Mesothelial cell of epicardium (in vitro differentiated cells): ENCODE data around the gene CRYBG1. TPM values are rescaled to one million over a fixed set of nuclear protein-coding genes. Genes with fewer than 3 reads are reported as not detected.

ENCODE experiments used
- DNase-seq, 2 experiments: peaks; one replicate each; pipeline ENCODE4 v3.0.0; 2021; ENCODE audit warnings: low spot score in 2 of 2; ENCODE audit not compliant: unreplicated experiment in 2 of 2
- H3K27ac Mint-ChIP-seq: 2 replicates; pipeline ENCODE4 v1.8.0; 2021; ENCODE audit warnings: mixed read lengths
- H3K27me3 Mint-ChIP-seq: 2 replicates; pipeline ENCODE4 v1.8.0; 2021; ENCODE audit warnings: low read depth, mixed read lengths
- H3K36me3 Mint-ChIP-seq: 2 replicates; pipeline ENCODE4 v1.8.0; 2021; ENCODE audit warnings: mixed read lengths
- H3K4me1 Mint-ChIP-seq: 2 replicates; pipeline ENCODE4 v1.8.0; 2021; ENCODE audit warnings: mixed read lengths
- H3K4me3 Mint-ChIP-seq: 2 replicates; pipeline ENCODE4 v1.8.0; 2021; ENCODE audit warnings: mild to moderate bottlenecking, moderate library complexity, mixed read lengths
- H3K9me3 Mint-ChIP-seq: 2 replicates; pipeline ENCODE4 v1.8.0; 2021; ENCODE audit warnings: mixed read lengths
- total RNA-seq: library from RNA; stranded (reverse); gene quantifications from 3 replicates; pipeline ENCODE4 v1.2.1, GENCODE V29; 2021
- TF ChIP-seq, protein P1 (sequence below): fragments of 200-600 bp; sonication (generic); IDR thresholded peaks from one replicate; pipeline ENCODE4 v1.5.0; 2021; ENCODE audit warnings: antibody characterized with exemption; ENCODE audit not compliant: unreplicated experiment

The CRYBG1 gene
- total RNA-seq, 1 donor from 2014 or later, result 0.74 TPM

DNA sequence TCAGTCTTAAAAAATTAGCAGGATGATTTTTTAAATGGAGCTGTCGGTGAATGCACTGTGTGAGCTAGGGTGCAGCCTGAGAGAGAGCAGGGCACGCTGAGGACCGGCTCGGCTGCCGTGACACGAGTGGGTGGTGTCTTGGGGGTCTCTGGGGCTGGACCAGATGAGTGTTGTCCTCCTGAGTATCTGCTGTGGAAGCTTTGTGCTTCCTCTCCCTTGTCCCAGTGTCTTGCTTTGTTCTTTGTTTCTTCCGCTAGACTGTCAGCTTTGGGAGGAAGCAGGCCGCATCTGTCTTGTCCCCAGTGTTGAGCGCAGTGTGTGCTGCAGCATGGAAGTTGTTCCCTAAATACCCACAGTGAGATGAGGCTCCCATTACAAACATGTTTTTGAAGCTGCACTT is 179.4 kb downstream of the CRYBG1 start:
- H3K4me3 Mint-ChIP-seq, result no peak overlapping the region
- H3K36me3 Mint-ChIP-seq, result no peaks in the 10 kb centered on the region
- DNase-seq, result no peak
- H3K9me3 Mint-ChIP-seq, result no peaks in the 10 kb centered on the region
- H3K27ac Mint-ChIP-seq, result peak overlapping the region; percentile 9
- H3K4me1 Mint-ChIP-seq, result peaks cover 23% of the 10 kb centered on the region
- TF ChIP-seq, protein P1, sequence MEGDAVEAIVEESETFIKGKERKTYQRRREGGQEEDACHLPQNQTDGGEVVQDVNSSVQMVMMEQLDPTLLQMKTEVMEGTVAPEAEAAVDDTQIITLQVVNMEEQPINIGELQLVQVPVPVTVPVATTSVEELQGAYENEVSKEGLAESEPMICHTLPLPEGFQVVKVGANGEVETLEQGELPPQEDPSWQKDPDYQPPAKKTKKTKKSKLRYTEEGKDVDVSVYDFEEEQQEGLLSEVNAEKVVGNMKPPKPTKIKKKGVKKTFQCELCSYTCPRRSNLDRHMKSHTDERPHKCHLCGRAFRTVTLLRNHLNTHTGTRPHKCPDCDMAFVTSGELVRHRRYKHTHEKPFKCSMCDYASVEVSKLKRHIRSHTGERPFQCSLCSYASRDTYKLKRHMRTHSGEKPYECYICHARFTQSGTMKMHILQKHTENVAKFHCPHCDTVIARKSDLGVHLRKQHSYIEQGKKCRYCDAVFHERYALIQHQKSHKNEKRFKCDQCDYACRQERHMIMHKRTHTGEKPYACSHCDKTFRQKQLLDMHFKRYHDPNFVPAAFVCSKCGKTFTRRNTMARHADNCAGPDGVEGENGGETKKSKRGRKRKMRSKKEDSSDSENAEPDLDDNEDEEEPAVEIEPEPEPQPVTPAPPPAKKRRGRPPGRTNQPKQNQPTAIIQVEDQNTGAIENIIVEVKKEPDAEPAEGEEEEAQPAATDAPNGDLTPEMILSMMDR, result no peak
- H3K27me3 Mint-ChIP-seq, result peaks cover 2% of the 10 kb centered on the region

DNA sequence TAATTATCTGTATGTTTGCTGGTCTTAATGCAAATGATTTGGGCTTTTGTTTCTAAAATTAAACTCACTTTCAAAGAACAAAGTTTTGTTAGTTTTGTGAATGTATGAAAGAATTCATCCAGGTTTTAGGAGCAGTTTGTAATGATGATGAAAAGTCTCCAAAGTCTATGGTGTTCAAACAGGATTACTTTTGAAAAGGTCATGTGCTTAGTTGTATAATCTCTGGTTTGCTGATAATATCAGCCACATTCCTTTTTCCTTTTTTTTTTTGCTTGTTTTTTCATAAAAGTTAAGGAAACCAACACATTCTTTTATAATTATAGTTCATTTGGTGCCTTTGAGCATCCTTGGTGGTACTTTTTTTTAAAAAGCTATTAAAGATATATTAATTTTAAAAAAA is 179.9 kb downstream of the CRYBG1 start:
- peaks cover 23% of the 10 kb centered on the region for H3K4me1 Mint-ChIP-seq
- H3K4me3 Mint-ChIP-seq, result no peak overlapping the region
- H3K27me3 Mint-ChIP-seq, result peaks cover 2% of the 10 kb centered on the region
- peak overlapping the region; percentile 9 for H3K27ac Mint-ChIP-seq
- TF ChIP-seq, protein P1, result no peak
- H3K9me3 Mint-ChIP-seq, result no peaks in the 10 kb centered on the region
- DNase-seq, result no peak
- H3K36me3 Mint-ChIP-seq, result no peaks in the 10 kb centered on the region

DNA sequence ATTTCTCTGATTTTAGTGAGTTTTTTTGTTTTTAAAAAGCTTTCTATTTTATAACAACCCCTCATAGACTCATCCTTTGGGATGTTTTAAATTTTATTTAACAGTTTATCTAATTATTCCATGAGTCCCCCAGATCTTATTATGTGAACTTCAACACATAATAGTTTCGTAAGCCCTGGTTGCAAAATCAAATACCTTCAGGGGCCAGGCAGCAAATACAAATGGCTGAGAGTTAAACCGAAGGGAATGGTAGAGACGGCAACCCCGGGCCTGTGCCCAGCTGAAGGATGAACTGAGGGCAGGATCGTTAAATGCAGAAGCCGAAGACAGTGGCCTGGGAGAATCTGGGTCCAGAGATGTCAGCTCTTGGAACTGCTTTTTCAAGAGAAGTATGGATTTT is 180.4 kb downstream of the CRYBG1 start:
- no peaks in the 10 kb centered on the region for H3K9me3 Mint-ChIP-seq
- TF ChIP-seq, protein P1, result no peak
- H3K27ac Mint-ChIP-seq, result peak overlapping the region; percentile 47
- no peaks in the 10 kb centered on the region for H3K36me3 Mint-ChIP-seq
- H3K4me1 Mint-ChIP-seq, result peaks cover 23% of the 10 kb centered on the region
- no peak for DNase-seq
- H3K4me3 Mint-ChIP-seq, result no peak overlapping the region
- peaks cover 2% of the 10 kb centered on the region for H3K27me3 Mint-ChIP-seq

DNA sequence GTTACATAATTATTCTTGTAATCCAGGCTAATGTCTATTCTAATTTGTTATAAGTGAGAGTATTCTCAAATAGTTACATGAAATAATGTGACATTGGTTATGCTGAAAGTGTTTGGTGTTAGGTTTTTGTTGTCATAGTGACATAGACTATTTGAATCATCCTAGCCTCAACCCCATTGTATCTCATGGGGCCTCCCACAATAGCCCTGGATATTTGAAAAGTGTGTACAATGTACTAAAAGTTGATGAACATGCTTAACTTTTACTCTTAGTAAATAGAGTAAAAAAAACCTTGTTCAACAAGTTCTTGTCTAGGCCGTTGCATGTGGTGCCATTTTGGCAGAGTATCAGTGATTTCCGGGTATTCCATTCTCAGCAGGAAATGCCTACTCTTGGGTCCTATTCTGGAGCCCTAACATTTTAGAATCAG is 185.8 kb downstream of the CRYBG1 start:
- Mint-ChIP-seq H3K27ac (peak overlapping the region; percentile 85), H3K27me3 (no peaks in the 10 kb centered on the region), H3K36me3 (no peaks in the 10 kb centered on the region), H3K4me3 (no peak overlapping the region), H3K9me3 (peaks cover 3% of the 10 kb centered on the region), H3K4me1 (peaks cover 19% of the 10 kb centered on the region)
- TF ChIP-seq, protein P1, result no peak
- no peak for DNase-seq

DNA sequence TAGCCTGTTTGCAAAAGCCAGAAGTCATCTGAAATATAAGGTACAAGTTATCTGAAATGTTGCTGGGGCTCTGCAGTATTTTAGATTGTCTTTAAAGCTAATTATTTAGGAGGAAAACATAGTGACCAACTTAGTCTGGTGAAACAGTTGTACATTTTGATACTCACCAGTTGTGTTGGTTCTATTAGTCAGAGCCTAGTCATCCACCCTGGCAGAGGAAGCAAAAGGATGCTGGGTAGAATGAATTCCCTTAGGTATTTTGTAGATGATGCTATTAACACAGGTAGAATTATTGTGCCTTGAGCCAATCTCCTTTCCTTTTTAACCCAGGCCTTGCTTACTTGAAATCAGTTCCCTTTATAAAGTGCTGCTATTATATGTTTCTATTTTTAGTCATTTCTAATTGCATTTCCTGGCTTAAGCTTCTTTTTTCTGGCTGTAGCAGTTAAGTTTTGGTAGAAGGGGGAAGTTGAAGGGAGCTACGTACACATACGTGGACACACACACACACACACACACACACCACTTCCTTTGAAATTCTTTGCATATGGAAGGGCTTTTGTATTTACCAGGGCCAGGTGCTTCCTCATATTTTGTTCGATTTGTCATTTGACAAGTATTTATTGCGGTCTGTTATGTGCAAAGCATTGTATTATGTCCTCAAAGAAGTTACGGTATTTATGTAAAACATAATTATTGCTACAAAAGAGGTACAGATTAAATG is 186.3 kb downstream of the CRYBG1 start:
- Mint-ChIP-seq H3K27me3 (no peaks in the 10 kb centered on the region), H3K4me3 (no peak overlapping the region), H3K27ac (peak overlapping the region; percentile 85), H3K4me1 (peaks cover 18% of the 10 kb centered on the region), H3K36me3 (no peaks in the 10 kb centered on the region), H3K9me3 (peaks cover 7% of the 10 kb centered on the region)
- TF ChIP-seq, protein P1, result no peak
- DNase-seq, result no peak
